PC-3 (cell line): Measurements from ENCODE around the gene KAT6B.

Experiments used
- CTCF ChIP-seq: fragments of 300-600 bp; sonication (generic); conservative IDR thresholded peaks from 2 replicates; pipeline ENCODE4 v1.5.1; 2017; ENCODE audit warnings: antibody characterized with exemption, low read depth, mild to moderate bottlenecking, low read length
- EZH2 ChIP-seq: fragments of 300-600 bp; sonication (generic); IDR thresholded peaks from one replicate; pipeline ENCODE4 v1.6.1; 2017; ENCODE audit warnings: antibody characterized with exemption, mild to moderate bottlenecking, low read length; ENCODE audit not compliant: unreplicated experiment

GRCh38 chr10:74824900-74825370 is 1.5 kb upstream of the KAT6B start:
- TF ChIP-seq CTCF (0 out of 2 replicates have a peak, but pooled peaks have one; percentile 17), EZH2 (no peak)
